K562 (cell line): ENCODE data around the gene NTRK1. TPM values are rescaled to one million over a fixed set of nuclear protein-coding genes. Genes with fewer than 3 reads are reported as not detected.
A peak's percentile ranks its signal among the peaks of the same experiment; 100 is the strongest.

ENCODE experiments used
- ATAC-seq: fragments of 200-7000 bp; cut with Tn5 transposase; 3 replicates; pipeline ENCODE4 v1.9.1; 2020; ENCODE audit warnings: moderate library complexity
- BruUV-seq: library from RNA; stranded (reverse); fragments of 400-500 nt; replicated peaks from 2 replicates; lab custom pipeline; 2021; lab: Mats Ljungman, UMichigan
- CTCF ChIA-PET: fragments of 300-600 bp; formaldehyde crosslinking; extraction: SDS; loops from one replicate; lab custom pipeline; 2021; ENCODE audit warnings: low intra/inter-chr PET ratio; lab: Yijun Ruan, JAX
- POLR2A ChIA-PET: fragments of 300-600, 350-650 bp; sonication (Branson Sonifier 250); formaldehyde crosslinking; extraction: SDS; loops from one replicate; lab custom pipeline; 2021; ENCODE audit warnings: antibody characterized with exemption, inconsistent platforms; lab: Yijun Ruan, JAX
- DNase-seq, 4 experiments: peaks; one replicate each; pipeline versions ENCODE4 v3.0.0 to v3.0.0-alpha.2; 2011 to 2018; ENCODE audit warnings: low spot score in 3 of 4, mixed read lengths in 3 of 4; ENCODE audit errors: extremely low read depth in 1 of 4
- FAIRE-seq: peaks from 2 replicates; lab custom pipeline; 2011; peaks lifted over from hg19 to GRCh38; lab: Jason Lieb, UNC
- H2AFZ ChIP-seq: 2 replicates; pipeline ENCODE4 v1.6.0; 2011; ENCODE audit warnings: low read depth, low read length, control low read depth, inconsistent platforms
- H3K27ac ChIP-seq: fragments of 200-600 bp; 3 replicates; pipeline ENCODE4 v1.8.0; 2011; ENCODE audit warnings: low read depth, mild to moderate bottlenecking, control low read depth, inconsistent platforms, low read length, moderate library complexity, mixed read lengths; ENCODE audit errors: extremely low read depth
- H3K27me3 ChIP-seq, 2 experiments: fragments of 300-600 bp in 1 of 2; 2 replicates in 1 of 2; 3 replicates in 1 of 2; pipeline versions ENCODE4 v1.6.0 to v1.8.0; 2011; ENCODE audit warnings: inconsistent platforms in 2 of 2, low read length in 2 of 2, mild to moderate bottlenecking in 1 of 2, mixed read lengths in 1 of 2, moderate library complexity in 1 of 2; ENCODE audit not compliant: control insufficient read depth in 2 of 2, insufficient read depth in 2 of 2
- H3K36me3 ChIP-seq: fragments of 300-600 bp; 3 replicates; pipeline ENCODE4 v1.8.0; 2011; ENCODE audit warnings: mild to moderate bottlenecking, low read length, inconsistent platforms; ENCODE audit not compliant: control insufficient read depth, insufficient read depth
- H3K4me1 ChIP-seq, 2 experiments: fragments of 200-600 bp in 1 of 2; replicated peaks in 1 of 2; 2 replicates in 1 of 2; 3 replicates in 1 of 2; pipeline versions ENCODE4 v1.5.1 to v1.8.0; 2011; ENCODE audit warnings: inconsistent platforms in 2 of 2, low read length in 2 of 2, mild to moderate bottlenecking in 1 of 2, mixed read lengths in 1 of 2, moderate library complexity in 1 of 2; ENCODE audit not compliant: control insufficient read depth in 2 of 2, insufficient read depth in 2 of 2
- H3K4me2 ChIP-seq: 2 replicates; pipeline ENCODE4 v1.6.1; 2011; ENCODE audit warnings: low read length, control low read depth, inconsistent platforms, mixed read lengths; ENCODE audit not compliant: insufficient read depth
- H3K4me3 ChIP-seq: fragments of 200-600 bp; sonication (generic), shearing (Covaris generic); 2 replicates; pipeline ENCODE4 v1.5.1; 2016; ENCODE audit warnings: control low read depth, inconsistent platforms
- H3K79me2 ChIP-seq: fragments of 200-600 bp; 3 replicates; pipeline ENCODE4 v1.8.0; 2011; ENCODE audit warnings: low read length, inconsistent platforms; ENCODE audit not compliant: control insufficient read depth, insufficient read depth
- H3K9ac ChIP-seq, 2 experiments: 2 replicates each; pipeline versions ENCODE4 v1.6.0 to v1.6.1; 2011; ENCODE audit warnings: low read depth in 2 of 2, low read length in 2 of 2, control low read depth in 1 of 2, inconsistent platforms in 1 of 2, mild to moderate bottlenecking in 1 of 2, mixed read lengths in 1 of 2; ENCODE audit not compliant: insufficient read depth in 1 of 2
- H3K9me1 ChIP-seq: one replicate; pipeline ENCODE4 v1.6.0; 2011; ENCODE audit warnings: inconsistent platforms, mild to moderate bottlenecking, low read length, moderate library complexity; ENCODE audit not compliant: control insufficient read depth, insufficient read depth
- H3K9me3 ChIP-seq: replicated peaks from 2 replicates; pipeline ENCODE4 v1.5.1; 2011; ENCODE audit warnings: low read depth, low read length, inconsistent platforms; ENCODE audit not compliant: control insufficient read depth, insufficient read depth
- H4K20me1 ChIP-seq: replicated peaks from 2 replicates; pipeline ENCODE4 v1.6.1; 2011; ENCODE audit warnings: low read length, inconsistent platforms, mixed read lengths; ENCODE audit not compliant: control insufficient read depth, insufficient read depth
- CCNT2 ChIP-seq: IDR thresholded peaks from 2 replicates; pipeline ENCODE4 v1.6.1; 2011; ENCODE audit warnings: borderline replicate concordance, low read depth, mild to moderate bottlenecking, moderate library complexity, mixed read lengths, low read length; ENCODE audit not compliant: insufficient read length; ENCODE audit errors: extremely low read depth
- CEBPB ChIP-seq: fragments of 450-650 bp; IDR thresholded peaks from 2 replicates; pipeline ENCODE4 v1.6.1; 2016; ENCODE audit warnings: missing genetic modification characterization, missing compliant biosample characterization
- CXXC5 ChIP-seq: fragments of 250-450 bp; sonication (Bioruptor Pico); IDR thresholded peaks from 2 replicates; pipeline ENCODE4 v1.8.0; 2022; ENCODE audit warnings: inconsistent platforms, mild to moderate bottlenecking, moderate library complexity
- E2F3 ChIP-seq: fragments of 250-450 bp; sonication (Bioruptor Pico); IDR thresholded peaks from 2 replicates; pipeline ENCODE4 v1.4.0; 2020; ENCODE audit warnings: mild to moderate bottlenecking
- FOXK2 ChIP-seq, 2 experiments: fragments of 450-650 bp; IDR thresholded peaks in 1 of 2; conservative IDR thresholded peaks in 1 of 2; 2 replicates each; pipeline ENCODE4 v1.6.1; 2016; ENCODE audit warnings: low read depth in 2 of 2, mild to moderate bottlenecking in 1 of 2
- LCOR ChIP-seq: sonication (generic); formaldehyde crosslinking; IDR thresholded peaks from 2 replicates; pipeline ENCODE4 v1.8.0; 2022; ENCODE audit warnings: mild to moderate bottlenecking, missing genetic modification reagents
- MCM2 ChIP-seq: fragments of 450-650 bp; IDR thresholded peaks from 2 replicates; pipeline ENCODE4 v1.6.1; 2017; ENCODE audit warnings: low read depth, mild to moderate bottlenecking
- NFRKB ChIP-seq: fragments of 450-650 bp; IDR thresholded peaks from 2 replicates; pipeline ENCODE4 v1.6.1; 2016; ENCODE audit warnings: low read depth
- RB1 ChIP-seq: fragments of 450-650 bp; IDR thresholded peaks from 2 replicates; pipeline ENCODE4 v1.6.1; 2017; ENCODE audit warnings: low read depth, mild to moderate bottlenecking
- SIN3A ChIP-seq, 2 experiments: fragments of 150-350 bp in 1 of 2; IDR thresholded peaks; 2 replicates each; pipeline ENCODE4 v1.6.1; 2011 to 2016; ENCODE audit warnings: borderline replicate concordance in 2 of 2, low read depth in 2 of 2, low read length in 2 of 2, mild to moderate bottlenecking in 2 of 2, moderate library complexity in 2 of 2; ENCODE audit not compliant: control insufficient read depth in 1 of 2
- SLC30A9 ChIP-seq: fragments of 250-450 bp; sonication (Bioruptor Pico); IDR thresholded peaks from 2 replicates; pipeline ENCODE4 v1.8.0; 2022; ENCODE audit warnings: mild to moderate bottlenecking, moderate library complexity
- STAT5A ChIP-seq: IDR thresholded peaks from 2 replicates; pipeline ENCODE4 v1.6.1; 2012; ENCODE audit warnings: low read length, inconsistent platforms, borderline replicate concordance
- TFAP4 ChIP-seq: sonication (generic); formaldehyde crosslinking; IDR thresholded peaks from 2 replicates; pipeline ENCODE4 v1.8.0; 2022; ENCODE audit warnings: missing genetic modification reagents, mild to moderate bottlenecking, moderate library complexity, borderline replicate concordance
- YY1 ChIP-seq, 3 experiments: IDR thresholded peaks; 2 replicates each; pipeline ENCODE4 v1.6.1; 2011; ENCODE audit warnings: low read length in 2 of 3, mild to moderate bottlenecking in 2 of 3, moderate library complexity in 2 of 3, borderline replicate concordance in 1 of 3, control low read depth in 1 of 3, low read depth in 1 of 3; ENCODE audit not compliant: insufficient read depth in 3 of 3, insufficient replicate concordance in 2 of 3, control insufficient read depth in 1 of 3, insufficient read length in 1 of 3; ENCODE audit errors: extremely low read depth in 1 of 3
- WGBS: fragments of 100-300 bp; shearing (Covaris generic); methylation state at CpG from one replicate; pipeline ENCODE4 v1.1.6; 2016; ENCODE audit warnings: low coverage, mixed read lengths; ENCODE audit not compliant: insufficient coverage; ENCODE audit errors: missing lambda C conversion rate; 5-methylcytosine and 5-hydroxymethylcytosine counted together
- in situ Hi-C: fragments of 300-500 bp; cut with MboI; formaldehyde crosslinking; loops from 4 replicates; pipeline ENCODE4 v1.15.0; 2018; ENCODE audit warnings: inconsistent platforms, mixed read lengths
- intact Hi-C: fragments of 100-400 bp; cut with micrococcal nuclease; formaldehyde crosslinking; loops from 2 replicates; pipeline ENCODE4 v1.14.2; 2022
- polyA plus RNA-seq, 8 experiments: library from polyadenylated mRNA; depleted of rRNA in 4 of 8; stranded (reverse) in 5 of 8; unstranded in 3 of 8; fragments of >200 nt; fragmentation: Nextera tagmentation in 2 of 8; fragmentation: Illumina TruSeq in 1 of 8; extraction: Ambion mirVana in 2 of 8; extraction: Trizol in 1 of 8; gene quantifications; 2 replicates each; pipeline versions ENCODE4 v1.2.1 to v1.2.3, GENCODE V29; 2011 to 2014; ENCODE audit warnings: inconsistent platforms in 1 of 8, missing spikeins in 1 of 8
- total RNA-seq, 7 experiments: library from RNA; depleted of rRNA in 6 of 7; stranded (reverse); fragments of >200 nt in 6 of 7; fragmentation: Illumina TruSeq in 2 of 7; extraction: Trizol in 2 of 7; gene quantifications; 2 replicates each; pipeline versions ENCODE4 v1.2.1 to v1.2.3, GENCODE V29; 2011 to 2021; ENCODE audit warnings: low replicate concordance in 1 of 7
- TF ChIP-seq, protein P1 (sequence below): fragments of 450-650 bp; formaldehyde crosslinking; IDR thresholded peaks from 2 replicates; pipeline ENCODE4 v1.4.0; 2020; ENCODE audit warnings: mild to moderate bottlenecking, moderate library complexity
- TF ChIP-seq, protein P2 (sequence below), 2 experiments: IDR thresholded peaks; 2 replicates each; pipeline ENCODE4 v1.6.1; 2011; ENCODE audit warnings: borderline replicate concordance in 1 of 2, control low read depth in 1 of 2, low read depth in 1 of 2, low read length in 1 of 2, mild to moderate bottlenecking in 1 of 2, mixed read lengths in 1 of 2, moderate library complexity in 1 of 2; ENCODE audit not compliant: insufficient read depth in 1 of 2, insufficient read length in 1 of 2, poor library complexity in 1 of 2, severe bottlenecking in 1 of 2; ENCODE audit errors: extremely low read depth in 1 of 2

Gene NTRK1
- total and polyA plus RNA-seq, 9 of the 15 experiments (the other 6 are each of a cell fraction or from before 2014, with no cell fraction given), result 0.46 to 30.0 (median 7.9) TPM

GRCh38 chr1:156858959-156859522 lies 1.6 kb upstream of the NTRK1 start, which contains the start of gene INSRR:
INSRR (minus strand) TSS chr1:156859117; CDS start chr1:156858621, 496 bp downstream.
- POLR2A ChIA-PET, result interaction anchor here (0.5 to 2.3 kb wide), 10 partner anchors 9 to 508 kb away, joined by 3 to 17 read pairs (median 6); partner anchors contain the start of genes ISG20L2 and METTL25B
- TF ChIP-seq E2F3 (0 out of 2 replicates have a peak, but pooled peaks have one; percentile 16), YY1 (IDR thresholded peaks at IDR 0.05; ENCODE audit: borderline replicate concordance in 1 of 3, control insufficient read depth in 1 of 3, extremely low read depth in 1 of 3, insufficient read depth in 3 of 3, insufficient read length in 1 of 3, insufficient replicate concordance in 2 of 3, low read depth in 1 of 3, low read length in 2 of 3) (no peak), SIN3A (IDR thresholded peaks at IDR 0.05; ENCODE audit: borderline replicate concordance in 2 of 2, control insufficient read depth in 1 of 2, low read depth in 2 of 2, low read length in 2 of 2) (peak in 1 of 2 experiments; percentile 41; a peak in 1 of 4 replicates), SLC30A9 (no peak), STAT5A (no peak), CCNT2 (peak; percentile 31), RB1 (0 out of 2 replicates have a peak, but pooled peaks have one; percentile 39), MCM2 (no peak), TFAP4 (CRISPR knock-in tag) (peak; percentile 80), CEBPB (no peak), CXXC5 (CRISPR knock-in tag) (0 out of 2 replicates have a peak, but pooled peaks have one; percentile 45), FOXK2 (conservative IDR thresholded peaks at IDR 0.05 in 1 of 2, IDR thresholded peaks at IDR 0.05 in 1 of 2; ENCODE audit: low read depth in 2 of 2) (0 out of 4 replicates have a peak, but pooled peaks of 1 of the 2 experiments have one; percentile 6), NFRKB (no peak), LCOR (CRISPR knock-in tag) (0 out of 2 replicates have a peak, but pooled peaks have one; percentile 40)
- TF ChIP-seq, protein P1, sequence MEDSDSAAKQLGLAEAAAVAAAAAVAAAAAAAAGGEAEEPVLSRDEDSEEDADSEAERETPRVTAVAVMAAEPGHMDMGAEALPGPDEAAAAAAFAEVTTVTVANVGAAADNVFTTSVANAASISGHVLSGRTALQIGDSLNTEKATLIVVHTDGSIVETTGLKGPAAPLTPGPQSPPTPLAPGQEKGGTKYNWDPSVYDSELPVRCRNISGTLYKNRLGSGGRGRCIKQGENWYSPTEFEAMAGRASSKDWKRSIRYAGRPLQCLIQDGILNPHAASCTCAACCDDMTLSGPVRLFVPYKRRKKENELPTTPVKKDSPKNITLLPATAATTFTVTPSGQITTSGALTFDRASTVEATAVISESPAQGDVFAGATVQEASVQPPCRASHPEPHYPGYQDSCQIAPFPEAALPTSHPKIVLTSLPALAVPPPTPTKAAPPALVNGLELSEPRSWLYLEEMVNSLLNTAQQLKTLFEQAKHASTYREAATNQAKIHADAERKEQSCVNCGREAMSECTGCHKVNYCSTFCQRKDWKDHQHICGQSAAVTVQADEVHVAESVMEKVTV, result no peak
- TF ChIP-seq, protein P2, sequence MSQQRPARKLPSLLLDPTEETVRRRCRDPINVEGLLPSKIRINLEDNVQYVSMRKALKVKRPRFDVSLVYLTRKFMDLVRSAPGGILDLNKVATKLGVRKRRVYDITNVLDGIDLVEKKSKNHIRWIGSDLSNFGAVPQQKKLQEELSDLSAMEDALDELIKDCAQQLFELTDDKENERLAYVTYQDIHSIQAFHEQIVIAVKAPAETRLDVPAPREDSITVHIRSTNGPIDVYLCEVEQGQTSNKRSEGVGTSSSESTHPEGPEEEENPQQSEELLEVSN (IDR thresholded peaks at IDR 0.05; ENCODE audit: borderline replicate concordance in 1 of 2, extremely low read depth in 1 of 2, insufficient read depth in 1 of 2, insufficient read length in 1 of 2, low read depth in 1 of 2, low read length in 1 of 2, poor library complexity in 1 of 2, severe bottlenecking in 1 of 2), result peak in 1 of 2 experiments; percentile 60

More at GRCh38 chr1:156858959-156859522, 1.6 kb upstream of the NTRK1 start, which contains the start of gene INSRR:
- Histone ChIP-seq H3K27me3 (no peaks in the 10 kb centered on the region), H3K4me1 (peaks cover 64 to 73% of the 10 kb centered on the region in 2 experiments), H3K27ac (no peak within 1 kb of the TSS; the same call in 2 of the 3 replicates), H3K36me3 (no peaks in the 10 kb centered on the region), H3K4me2 (peak within 1 kb of the TSS; percentile 90), H3K9me1 (no peaks in the 10 kb centered on the region), H2AFZ (peak within 1 kb of the TSS; percentile 86), H3K9ac (peak within 1 kb of the TSS; percentile 30 to 78; a peak in 3 of 4 replicates), H4K20me1 (no peaks in the 10 kb centered on the region), H3K4me3 (peak within 1 kb of the TSS; percentile 34), H3K79me2 (peaks cover 22% of the 10 kb centered on the region; the same call in 2 of the 3 replicates), H3K9me3 (no peaks in the 10 kb centered on the region)
- in situ Hi-C loops (no loop called here), intact Hi-C loops (no loop called here)
- no peak for FAIRE-seq
- 6% methylated on average over 28 of the region's 39 CpGs for WGBS
- peak; percentile 69 to 76 (median 74) for DNase-seq
- BruUV-seq, result no TSS peak
- peak; percentile 39 for ATAC-seq
- CTCF ChIA-PET, result interaction anchor here (2.1 to 3.3 kb wide), 3 partner anchors 21 to 133 kb away, joined by 18 to 31 read pairs (median 24); no protein-coding TSS in a partner anchor
